CD14-positive monocyte (primary cell): ENCODE data around the gene CDK18. TPM values are rescaled to one million over a fixed set of nuclear protein-coding genes. Genes with fewer than 3 reads are reported as not detected.

Source experiments
- DNase-seq, 3 donors: peaks; one replicate each; pipeline ENCODE4 v3.0.0-alpha.2; 2011 to 2022
- H2AFZ ChIP-seq: 2 replicates; pipeline ENCODE4 v1.6.0; 2012; ENCODE audit warnings: mild to moderate bottlenecking, low read depth, low read length, inconsistent platforms; ENCODE audit not compliant: insufficient read depth, poor library complexity, severe bottlenecking
- H3K27ac ChIP-seq, 2 donors: 1 replicate in 1 of 2; 2 replicates in 1 of 2; pipeline ENCODE4 v1.5.1; 2012 to 2013; ENCODE audit warnings: low read length in 2 of 2, control low read depth in 1 of 2, inconsistent platforms in 1 of 2, low read depth in 1 of 2, mild to moderate bottlenecking in 1 of 2
- H3K27me3 ChIP-seq, 2 donors: one replicate each; pipeline versions ENCODE4 v1.6.0 to v1.6.1; 2011 to 2013; ENCODE audit warnings: low read length in 2 of 2; ENCODE audit not compliant: control insufficient read depth in 2 of 2, insufficient read depth in 2 of 2
- H3K36me3 ChIP-seq, 2 donors: replicated peaks in 1 of 2; 1 replicate in 1 of 2; 2 replicates in 1 of 2; pipeline versions ENCODE4 v1.5.1 to v1.6.1; 2012 to 2013; ENCODE audit warnings: low read length in 2 of 2, control low read depth in 1 of 2, inconsistent platforms in 1 of 2, mild to moderate bottlenecking in 1 of 2; ENCODE audit not compliant: insufficient read depth in 2 of 2, control insufficient read depth in 1 of 2
- H3K4me1 ChIP-seq, 2 donors: 1 replicate in 1 of 2; 2 replicates in 1 of 2; pipeline versions ENCODE4 v1.5.1 to v1.6.1; 2012 to 2013; ENCODE audit warnings: low read length in 2 of 2, control low read depth in 1 of 2, inconsistent platforms in 1 of 2, mild to moderate bottlenecking in 1 of 2, moderate library complexity in 1 of 2; ENCODE audit not compliant: insufficient read depth in 2 of 2, control insufficient read depth in 1 of 2
- H3K4me2 ChIP-seq: replicated peaks from 2 replicates; pipeline ENCODE3; 2012; ENCODE audit warnings: low read length, moderate library complexity, mild to moderate bottlenecking; ENCODE audit not compliant: poor library complexity, severe bottlenecking; ENCODE audit errors: extremely low read depth
- H3K4me3 ChIP-seq, 3 experiments: fragments of 200-600 bp in 1 of 3; sonication (generic) in 1 of 3; replicated peaks in 1 of 3; 1 replicate in 2 of 3; 2 replicates in 1 of 3; pipeline ENCODE4 v1.5.1; 2011 to 2013; ENCODE audit warnings: low read length in 3 of 3, mild to moderate bottlenecking in 3 of 3, control low read depth in 2 of 3, low read depth in 2 of 3, inconsistent platforms in 1 of 3, moderate library complexity in 1 of 3
- H3K79me2 ChIP-seq: 2 replicates; pipeline ENCODE4 v1.6.0; 2012; ENCODE audit warnings: mild to moderate bottlenecking, control low read depth, inconsistent platforms, low read length, moderate library complexity; ENCODE audit not compliant: insufficient read depth
- H3K9ac ChIP-seq: 2 replicates; pipeline ENCODE4 v1.6.0; 2017; ENCODE audit warnings: low read length, mild to moderate bottlenecking; ENCODE audit not compliant: insufficient read depth, poor library complexity, severe bottlenecking
- H3K9me3 ChIP-seq, 2 donors: replicated peaks in 1 of 2; 1 replicate in 1 of 2; 2 replicates in 1 of 2; pipeline versions ENCODE4 v1.5.1 to v1.6.1; 2012 to 2013; ENCODE audit warnings: low read length in 2 of 2, control low read depth in 1 of 2; ENCODE audit not compliant: control insufficient read depth in 1 of 2, insufficient read depth in 1 of 2
- H4K20me1 ChIP-seq: 2 replicates; pipeline ENCODE4 v1.6.0; 2012; ENCODE audit warnings: mild to moderate bottlenecking, low read length, control low read depth, moderate library complexity; ENCODE audit not compliant: insufficient read depth
- H3K27ac Mint-ChIP-seq, 7 donors: one replicate each; pipeline ENCODE4 v1.8.0; 2020; ENCODE audit warnings: mild to moderate bottlenecking in 7 of 7, mixed read lengths in 7 of 7, moderate library complexity in 6 of 7, inconsistent platforms in 2 of 7
- H3K27me3 Mint-ChIP-seq, 3 donors: one replicate each; pipeline ENCODE4 v1.8.0; 2021 to 2022; ENCODE audit warnings: low read depth in 3 of 3, mild to moderate bottlenecking in 3 of 3, mixed read lengths in 3 of 3, moderate library complexity in 3 of 3, inconsistent platforms in 1 of 3
- H3K36me3 Mint-ChIP-seq, 2 donors: one replicate each; pipeline ENCODE4 v1.8.0; 2020; ENCODE audit warnings: mixed read lengths in 2 of 2, inconsistent platforms in 1 of 2, mild to moderate bottlenecking in 1 of 2
- H3K4me1 Mint-ChIP-seq: one replicate; pipeline ENCODE4 v1.8.0; 2020; ENCODE audit warnings: mild to moderate bottlenecking, mixed read lengths
- H3K4me3 Mint-ChIP-seq, 2 donors: one replicate each; pipeline ENCODE4 v1.8.0; 2020; ENCODE audit warnings: mild to moderate bottlenecking in 2 of 2, mixed read lengths in 2 of 2, moderate library complexity in 1 of 2
- H3K9me3 Mint-ChIP-seq, 7 donors: one replicate each; pipeline ENCODE4 v1.8.0; 2020 to 2022; ENCODE audit warnings: mixed read lengths in 7 of 7, mild to moderate bottlenecking in 6 of 7, moderate library complexity in 6 of 7, inconsistent platforms in 2 of 7
- WGBS: methylation state at CpG from one replicate; pipeline ENCODE4 v1.1.5; 2013; ENCODE audit warnings: missing lambda C conversion rate; ENCODE audit not compliant: insufficient coverage; 5-methylcytosine and 5-hydroxymethylcytosine counted together
- intact Hi-C, 2 donors: fragments of 100-400 bp; cut with micrococcal nuclease; formaldehyde crosslinking; loops; one replicate each; pipeline versions ENCODE4 v1.15.0 to v1.15.1; 2023
- polyA plus RNA-seq, 3 donors: library from polyadenylated mRNA; depleted of rRNA in 1 of 3; unstranded in 2 of 3; stranded (reverse) in 1 of 3; fragments of 300-500 nt in 2 of 3; fragments of >200 nt in 1 of 3; fragmentation: Illumina TruSeq in 2 of 3; gene quantifications; 1 replicate in 2 of 3; 2 replicates in 1 of 3; pipeline ENCODE4 v1.2.3, GENCODE V29; 2012 to 2021
- TF ChIP-seq, protein P1 (sequence below): fragments of 200-600 bp; IDR thresholded peaks from one replicate; pipeline ENCODE4 v1.8.0; 2022; ENCODE audit warnings: antibody characterized with exemption, mild to moderate bottlenecking

Gene CDK18
- polyA plus RNA-seq, 3 donors = 0.48 to 4.4 (median 0.66) TPM

DNA sequence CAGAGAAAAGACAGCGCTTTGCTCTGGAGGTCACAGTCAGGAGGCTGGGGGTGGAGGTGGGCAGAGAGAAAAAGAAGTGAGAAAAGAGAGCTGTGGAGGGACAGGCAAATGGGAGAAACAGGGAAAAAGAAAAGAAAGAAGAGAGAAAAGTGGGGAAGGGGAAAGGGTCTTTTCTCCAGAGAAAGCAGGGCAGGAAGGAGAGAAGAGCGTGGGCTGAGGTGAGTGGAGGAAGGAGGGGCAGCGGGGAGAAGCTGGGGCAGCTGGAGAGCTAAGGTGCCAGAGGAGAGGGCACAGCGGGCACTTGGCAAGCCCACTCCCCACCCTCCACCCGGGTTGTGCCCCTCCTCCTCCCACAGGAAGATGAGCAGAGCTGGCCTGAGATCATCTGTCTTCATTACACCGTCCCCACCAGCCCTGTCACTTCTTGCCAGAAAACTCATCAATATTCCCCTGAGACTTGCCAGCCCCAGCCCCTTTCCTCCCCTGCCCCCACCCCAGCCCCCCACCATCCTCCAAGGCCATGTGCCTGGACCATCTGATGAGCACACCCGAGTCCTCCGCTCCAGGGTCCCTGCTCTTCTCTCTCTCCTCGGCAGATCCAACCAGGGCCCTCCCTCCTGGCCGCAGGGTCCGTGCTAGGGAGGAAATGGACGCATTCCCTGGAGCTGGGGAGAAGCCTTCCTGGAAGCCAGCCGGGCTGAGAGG is 31.6 kb upstream of the CDK18 start:
- H4K20me1 ChIP-seq = no peaks in the 10 kb centered on the region
- H3K4me3 Mint-ChIP-seq = no peak overlapping the region
- no peaks in the 10 kb centered on the region for H3K36me3 Mint-ChIP-seq
- peaks cover 0 to 17% of the 10 kb centered on the region in 2 donors for H3K27me3 ChIP-seq
- H3K9ac ChIP-seq = no peak overlapping the region
- H3K4me3 ChIP-seq = no peak overlapping the region
- H3K27ac Mint-ChIP-seq = peak overlapping the region in 1 of 7 donors; percentile 41
- H3K4me2 ChIP-seq = no peak overlapping the region
- H3K79me2 ChIP-seq = no peaks in the 10 kb centered on the region
- H3K36me3 ChIP-seq = no peaks in the 10 kb centered on the region
- TF ChIP-seq, protein P1, sequence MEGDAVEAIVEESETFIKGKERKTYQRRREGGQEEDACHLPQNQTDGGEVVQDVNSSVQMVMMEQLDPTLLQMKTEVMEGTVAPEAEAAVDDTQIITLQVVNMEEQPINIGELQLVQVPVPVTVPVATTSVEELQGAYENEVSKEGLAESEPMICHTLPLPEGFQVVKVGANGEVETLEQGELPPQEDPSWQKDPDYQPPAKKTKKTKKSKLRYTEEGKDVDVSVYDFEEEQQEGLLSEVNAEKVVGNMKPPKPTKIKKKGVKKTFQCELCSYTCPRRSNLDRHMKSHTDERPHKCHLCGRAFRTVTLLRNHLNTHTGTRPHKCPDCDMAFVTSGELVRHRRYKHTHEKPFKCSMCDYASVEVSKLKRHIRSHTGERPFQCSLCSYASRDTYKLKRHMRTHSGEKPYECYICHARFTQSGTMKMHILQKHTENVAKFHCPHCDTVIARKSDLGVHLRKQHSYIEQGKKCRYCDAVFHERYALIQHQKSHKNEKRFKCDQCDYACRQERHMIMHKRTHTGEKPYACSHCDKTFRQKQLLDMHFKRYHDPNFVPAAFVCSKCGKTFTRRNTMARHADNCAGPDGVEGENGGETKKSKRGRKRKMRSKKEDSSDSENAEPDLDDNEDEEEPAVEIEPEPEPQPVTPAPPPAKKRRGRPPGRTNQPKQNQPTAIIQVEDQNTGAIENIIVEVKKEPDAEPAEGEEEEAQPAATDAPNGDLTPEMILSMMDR = no peak
- intact Hi-C loops = no loop called here
- peaks cover 9 to 27% (median 19%) of the 10 kb centered on the region in 7 donors for H3K9me3 Mint-ChIP-seq
- peaks cover 12 to 17% of the 10 kb centered on the region in 2 donors for H3K9me3 ChIP-seq
- H3K27ac ChIP-seq = no peak overlapping the region
- H3K4me1 Mint-ChIP-seq = no peaks in the 10 kb centered on the region
- H3K4me1 ChIP-seq = no peaks in the 10 kb centered on the region
- H2AFZ ChIP-seq = no peak overlapping the region
- no peak for DNase-seq
- 16% methylated on average over 6 of the region's 13 CpGs for WGBS
- H3K27me3 Mint-ChIP-seq = peaks cover 14 to 37% (median 23%) of the 10 kb centered on the region in 3 donors

DNA sequence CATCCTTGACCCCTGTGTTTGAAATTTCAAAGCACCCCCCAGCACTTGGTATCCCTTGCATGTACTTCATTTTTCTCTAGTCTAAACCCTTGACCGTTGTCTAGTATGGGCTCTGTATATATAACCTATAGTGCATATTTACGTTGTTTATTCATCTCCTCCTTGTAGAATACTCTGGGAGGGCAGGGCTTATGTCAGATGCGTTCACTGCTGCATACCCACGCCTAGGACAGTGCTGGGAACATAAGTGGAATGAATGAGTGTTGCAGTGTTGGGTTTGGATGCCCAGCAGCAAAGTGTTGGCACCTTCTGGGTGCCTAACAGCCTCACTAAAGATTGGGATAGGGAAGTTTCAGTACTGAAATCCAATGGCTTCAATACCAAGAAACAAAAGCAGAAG is 31.0 kb upstream of the CDK18 start:
- H3K9me3 ChIP-seq = peaks cover 12 to 17% of the 10 kb centered on the region in 2 donors
- H3K4me1 Mint-ChIP-seq = no peaks in the 10 kb centered on the region
- no peak overlapping the region for H3K4me3 ChIP-seq
- WGBS = no CpG with 5 or more reads among the region's 4 CpGs
- H3K79me2 ChIP-seq = no peaks in the 10 kb centered on the region
- H2AFZ ChIP-seq = no peak overlapping the region
- no peak overlapping the region for H3K4me2 ChIP-seq
- no peak overlapping the region for H3K27ac Mint-ChIP-seq
- H4K20me1 ChIP-seq = no peaks in the 10 kb centered on the region
- no peak overlapping the region for H3K9ac ChIP-seq
- intact Hi-C loops = no loop called here
- H3K9me3 Mint-ChIP-seq = peaks cover 9 to 27% (median 19%) of the 10 kb centered on the region in 7 donors
- peaks cover 0 to 17% of the 10 kb centered on the region in 2 donors for H3K27me3 ChIP-seq
- H3K36me3 Mint-ChIP-seq = no peaks in the 10 kb centered on the region
- no peaks in the 10 kb centered on the region for H3K4me1 ChIP-seq
- TF ChIP-seq, protein P1 = no peak
- no peak overlapping the region for H3K27ac ChIP-seq
- DNase-seq = no peak
- peaks cover 14 to 34% (median 21%) of the 10 kb centered on the region in 3 donors for H3K27me3 Mint-ChIP-seq
- peak overlapping the region in 1 of 2 donors; percentile 26 for H3K4me3 Mint-ChIP-seq
- H3K36me3 ChIP-seq = no peaks in the 10 kb centered on the region
